K562 (cell line): Measurements from ENCODE around the gene LINGO3. TPM values are rescaled to one million over a fixed set of nuclear protein-coding genes. Genes with fewer than 3 reads are reported as not detected.

Experiments used
- CREB3 ChIP-seq: fragments of 450-650 bp; conservative IDR thresholded peaks from 2 replicates; pipeline ENCODE4 v1.6.1; 2016; ENCODE audit warnings: missing genetic modification characterization, low read depth, mild to moderate bottlenecking, missing compliant biosample characterization, moderate library complexity
- CTCFL ChIP-seq: IDR thresholded peaks from 2 replicates; pipeline ENCODE4 v1.6.1; 2011; ENCODE audit warnings: borderline replicate concordance, low read depth, mild to moderate bottlenecking, moderate library complexity, low read length; ENCODE audit not compliant: insufficient read depth, poor library complexity, severe bottlenecking
- EZH2 ChIP-seq: IDR thresholded peaks from 2 replicates; pipeline ENCODE4 v1.6.1; 2012; ENCODE audit warnings: low read depth, mild to moderate bottlenecking, inconsistent platforms, low read length, borderline replicate concordance
- FOXK2 ChIP-seq, 2 experiments: fragments of 450-650 bp; IDR thresholded peaks in 1 of 2; conservative IDR thresholded peaks in 1 of 2; 2 replicates each; pipeline ENCODE4 v1.6.1; 2016; ENCODE audit warnings: low read depth in 2 of 2, mild to moderate bottlenecking in 1 of 2
- HDAC1 ChIP-seq, 2 experiments: fragments of 450-650 bp; IDR thresholded peaks; 2 replicates each; pipeline ENCODE4 v1.6.1; 2016 to 2017; ENCODE audit warnings: inconsistent platforms in 1 of 2, mild to moderate bottlenecking in 1 of 2, moderate library complexity in 1 of 2
- MEF2D ChIP-seq: conservative IDR thresholded peaks from 2 replicates; pipeline ENCODE4 v1.6.1; 2016; ENCODE audit warnings: low read depth, missing genetic modification characterization, missing compliant biosample characterization
- PHB2 ChIP-seq: fragments of 450-650 bp; IDR thresholded peaks from 2 replicates; pipeline ENCODE4 v1.6.1; 2017; ENCODE audit warnings: low read depth
- PHF20 ChIP-seq: fragments of 450-650 bp; IDR thresholded peaks from 2 replicates; pipeline ENCODE4 v1.6.1; 2018; ENCODE audit not compliant: partially characterized antibody
- POLR2G ChIP-seq: fragments of 200-400 bp; formaldehyde crosslinking; IDR thresholded peaks from 2 replicates; pipeline ENCODE4 v1.6.1; 2017; ENCODE audit warnings: low read depth, mild to moderate bottlenecking, antibody characterized with exemption, low read length, moderate library complexity
- POLR2H ChIP-seq: IDR thresholded peaks from 2 replicates; pipeline ENCODE4 v1.6.1; 2016; ENCODE audit warnings: missing genetic modification characterization, low read depth, mild to moderate bottlenecking, control low read depth, missing compliant biosample characterization, moderate library complexity
- STAT6 ChIP-seq: sonication (generic); formaldehyde crosslinking; IDR thresholded peaks from 2 replicates; pipeline ENCODE4 v1.8.1; 2023; ENCODE audit warnings: mild to moderate bottlenecking, missing genetic modification reagents
- TAF1 ChIP-seq: IDR thresholded peaks from 2 replicates; pipeline ENCODE4 v1.6.1; 2011; ENCODE audit warnings: mild to moderate bottlenecking, low read length, moderate library complexity; ENCODE audit not compliant: insufficient read depth, control insufficient read depth, severe bottlenecking; ENCODE audit errors: extremely low read depth
- ZNF121 ChIP-seq: sonication (generic); formaldehyde crosslinking; conservative IDR thresholded peaks from 2 replicates; pipeline ENCODE4 v1.8.0; 2022; ENCODE audit warnings: missing genetic modification reagents
- ZNF395 ChIP-seq: fragments of 200-800 bp; sonication (Bioruptor generic); IDR thresholded peaks from 2 replicates; pipeline ENCODE4 v1.6.1; 2017; ENCODE audit warnings: missing genetic modification characterization, missing compliant biosample characterization
- ZNF639 ChIP-seq, 2 experiments: fragments of 200-800 bp in 1 of 2; sonication (Bioruptor generic) in 1 of 2; sonication (generic) in 1 of 2; formaldehyde crosslinking in 1 of 2; IDR thresholded peaks in 1 of 2; conservative IDR thresholded peaks in 1 of 2; 2 replicates each; pipeline versions ENCODE4 v1.5.0 to v1.6.1; 2016 to 2020; ENCODE audit warnings: missing compliant biosample characterization in 1 of 2, missing genetic modification characterization in 1 of 2, missing genetic modification reagents in 1 of 2
- ZNF830 ChIP-seq: fragments of 250-450 bp; sonication (Bioruptor Pico); IDR thresholded peaks from 2 replicates; pipeline ENCODE4 v1.5.0; 2021; ENCODE audit warnings: mild to moderate bottlenecking
- polyA plus RNA-seq, 8 experiments: library from polyadenylated mRNA; depleted of rRNA in 4 of 8; stranded (reverse) in 5 of 8; unstranded in 3 of 8; fragments of >200 nt; fragmentation: Nextera tagmentation in 2 of 8; fragmentation: Illumina TruSeq in 1 of 8; extraction: Ambion mirVana in 2 of 8; extraction: Trizol in 1 of 8; gene quantifications; 2 replicates each; pipeline versions ENCODE4 v1.2.1 to v1.2.3, GENCODE V29; 2011 to 2014; ENCODE audit warnings: inconsistent platforms in 1 of 8, missing spikeins in 1 of 8
- total RNA-seq, 7 experiments: library from RNA; depleted of rRNA in 6 of 7; stranded (reverse); fragments of >200 nt in 6 of 7; fragmentation: Illumina TruSeq in 2 of 7; extraction: Trizol in 2 of 7; gene quantifications; 2 replicates each; pipeline versions ENCODE4 v1.2.1 to v1.2.3, GENCODE V29; 2011 to 2021; ENCODE audit warnings: low replicate concordance in 1 of 7

Gene LINGO3
- total and polyA plus RNA-seq, 9 of the 15 experiments (the other 6 are each of a cell fraction or from before 2014, with no cell fraction given), result 0.03 to 0.05 (median 0.03) TPM; not detected in 6

- TF ChIP-seq PHB2 (no peak), EZH2 (no peak), TAF1 (no peak), CREB3 (tag) (no peak), PHF20 (no peak), ZNF830 (CRISPR knock-in tag) (no peak), ZNF639 (CRISPR knock-in tag; conservative IDR thresholded peaks at IDR 0.05 in 1 of 2, IDR thresholded peaks at IDR 0.05 in 1 of 2) (no peak), ZNF395 (CRISPR knock-in tag) (0 out of 2 replicates have a peak, but pooled peaks have one; percentile 3), FOXK2 (conservative IDR thresholded peaks at IDR 0.05 in 1 of 2, IDR thresholded peaks at IDR 0.05 in 1 of 2; ENCODE audit: low read depth in 2 of 2) (no peak), STAT6 (CRISPR knock-in tag) (no peak), CTCFL (no peak), POLR2G (peak; percentile 32), MEF2D (tag) (no peak), HDAC1 (IDR thresholded peaks at IDR 0.05) (no peak), ZNF121 (no peak), POLR2H (tag) (no peak)
- TF ChIP-seq, all 486 proteins: peak for 5
Measured at GRCh38 chr19:2288818-2289713, 18.9 kb downstream of the LINGO3 start (continued).
